ENCODE measurements around the gene PRM1. TPM values are rescaled to one million over a fixed set of nuclear protein-coding genes. Genes with fewer than 3 reads are reported as not detected.
A peak's percentile ranks its signal among the peaks of the same experiment; 100 is the strongest.

The PRM1 gene
- total and polyA plus RNA-seq, 2 of the 13 experiments (the other 11 are each of a cell fraction or from before 2014, with no cell fraction given) = not detected

DNA sequence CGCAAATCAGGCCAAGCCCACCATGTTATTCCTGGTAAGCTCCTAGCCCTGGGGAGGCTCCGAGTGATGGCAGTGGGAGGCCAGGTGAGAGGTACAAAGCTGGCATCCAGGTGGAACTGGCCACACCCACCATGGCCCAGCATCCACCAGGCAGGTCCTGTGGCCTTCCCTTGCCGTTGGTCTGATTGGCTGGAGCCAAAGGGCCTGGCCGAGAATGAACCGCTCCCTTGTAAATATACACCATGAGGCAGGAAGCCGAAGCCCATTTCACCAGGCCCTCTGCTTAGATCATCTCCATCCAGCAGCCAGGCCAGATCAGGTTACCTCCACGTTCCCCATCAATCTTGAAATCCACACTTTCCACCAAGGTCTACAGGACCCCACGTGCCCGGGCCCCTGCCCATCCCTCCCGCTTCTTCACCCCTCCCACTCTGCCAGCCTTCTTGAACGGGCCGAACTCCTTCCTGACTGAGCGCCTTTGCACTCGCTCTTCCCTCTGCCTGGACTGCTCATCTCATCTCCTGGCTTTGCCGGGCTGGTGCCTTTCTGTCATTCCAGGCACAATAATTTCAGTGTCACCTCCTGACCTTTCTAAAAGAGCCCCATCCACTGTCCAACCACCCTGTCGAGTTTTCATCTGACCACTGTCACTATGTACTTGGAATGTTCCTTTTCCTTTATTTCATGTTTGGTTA is 30.9 kb downstream of the PRM1 start (continued):
- TF ChIP-seq, protein P1, sequence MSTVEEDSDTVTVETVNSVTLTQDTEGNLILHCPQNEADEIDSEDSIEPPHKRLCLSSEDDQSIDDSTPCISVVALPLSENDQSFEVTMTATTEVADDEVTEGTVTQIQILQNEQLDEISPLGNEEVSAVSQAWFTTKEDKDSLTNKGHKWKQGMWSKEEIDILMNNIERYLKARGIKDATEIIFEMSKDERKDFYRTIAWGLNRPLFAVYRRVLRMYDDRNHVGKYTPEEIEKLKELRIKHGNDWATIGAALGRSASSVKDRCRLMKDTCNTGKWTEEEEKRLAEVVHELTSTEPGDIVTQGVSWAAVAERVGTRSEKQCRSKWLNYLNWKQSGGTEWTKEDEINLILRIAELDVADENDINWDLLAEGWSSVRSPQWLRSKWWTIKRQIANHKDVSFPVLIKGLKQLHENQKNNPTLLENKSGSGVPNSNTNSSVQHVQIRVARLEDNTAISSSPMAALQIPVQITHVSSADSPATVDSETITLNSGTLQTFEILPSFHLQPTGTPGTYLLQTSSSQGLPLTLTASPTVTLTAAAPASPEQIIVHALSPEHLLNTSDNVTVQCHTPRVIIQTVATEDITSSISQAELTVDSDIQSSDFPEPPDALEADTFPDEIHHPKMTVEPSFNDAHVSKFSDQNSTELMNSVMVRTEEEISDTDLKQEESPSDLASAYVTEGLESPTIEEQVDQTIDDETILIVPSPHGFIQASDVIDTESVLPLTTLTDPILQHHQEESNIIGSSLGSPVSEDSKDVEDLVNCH (CRISPR knock-in tag; IDR thresholded peaks at IDR 0.05) = no peak
- TF ChIP-seq ZNF431 (CRISPR knock-in tag; IDR thresholded peaks at IDR 0.05; ENCODE audit: borderline replicate concordance, low read depth) = 0 out of 2 replicates have a peak, but pooled peaks have one; percentile 33
- TF ChIP-seq ZNF782 (CRISPR knock-in tag; IDR thresholded peaks at IDR 0.05; ENCODE audit: borderline replicate concordance) = no peak
- no peak for TF ChIP-seq IRX3 (CRISPR knock-in tag; IDR thresholded peaks at IDR 0.05; ENCODE audit: borderline replicate concordance, low read depth)
- TF ChIP-seq ZNF598 (CRISPR knock-in tag; IDR thresholded peaks at IDR 0.05; ENCODE audit: borderline replicate concordance) = 0 out of 2 replicates have a peak, but pooled peaks have one; percentile 29
- 0 out of 2 replicates have a peak, but pooled peaks have one; percentile 55 for TF ChIP-seq ZNF33B (CRISPR knock-in tag; IDR thresholded peaks at IDR 0.05)
- TF ChIP-seq DMAP1 (CRISPR knock-in tag; IDR thresholded peaks at IDR 0.05) = no peak
- peak; percentile 7; the same call in 1 of the 2 replicates for TF ChIP-seq NR2F6 (IDR thresholded peaks at IDR 0.05)
- TF ChIP-seq NR2F6 (CRISPR knock-in tag; IDR thresholded peaks at IDR 0.05) = no peak
- TF ChIP-seq NR2F1 (CRISPR knock-in tag; IDR thresholded peaks at IDR 0.05) = peak in 1 of 2 experiments; percentile 15; a peak in 1 of 4 replicates
- 0 out of 2 replicates have a peak, but pooled peaks have one; percentile 15 for TF ChIP-seq MTF1 (CRISPR knock-in tag; IDR thresholded peaks at IDR 0.05)
- peak; percentile 50 for TF ChIP-seq PHF21A (CRISPR knock-in tag; IDR thresholded peaks at IDR 0.05)
- 0 out of 2 replicates have a peak, but pooled peaks have one; percentile 6 for TF ChIP-seq KDM1A (CRISPR knock-in tag; IDR thresholded peaks at IDR 0.05)
- 0 out of 2 replicates have a peak, but pooled peaks have one; percentile 25 for TF ChIP-seq ZNF616 (CRISPR knock-in tag; IDR thresholded peaks at IDR 0.05; ENCODE audit: low read depth)
- TF ChIP-seq NFIB (CRISPR knock-in tag; IDR thresholded peaks at IDR 0.05; ENCODE audit: borderline replicate concordance) = 0 out of 2 replicates have a peak, but pooled peaks have one; percentile 60
- peak; percentile 23; the same call in 1 of the 2 replicates for TF ChIP-seq ZNF501 (CRISPR knock-in tag; IDR thresholded peaks at IDR 0.05)
- no peak for TF ChIP-seq ZNF550 (CRISPR knock-in tag; IDR thresholded peaks at IDR 0.05; ENCODE audit: borderline replicate concordance)
- peak; percentile 59 for TF ChIP-seq KDM2A (CRISPR knock-in tag; IDR thresholded peaks at IDR 0.05; ENCODE audit: borderline replicate concordance, low read depth)
- TF ChIP-seq ZNF432 (CRISPR knock-in tag; IDR thresholded peaks at IDR 0.05; ENCODE audit: borderline replicate concordance) = 0 out of 2 replicates have a peak, but pooled peaks have one; percentile 39
- TF ChIP-seq PCBP1 (IDR thresholded peaks at IDR 0.05; ENCODE audit: borderline replicate concordance, low read depth, low read length) = 0 out of 2 replicates have a peak, but pooled peaks have one; percentile 4
- TF ChIP-seq, protein P2, sequence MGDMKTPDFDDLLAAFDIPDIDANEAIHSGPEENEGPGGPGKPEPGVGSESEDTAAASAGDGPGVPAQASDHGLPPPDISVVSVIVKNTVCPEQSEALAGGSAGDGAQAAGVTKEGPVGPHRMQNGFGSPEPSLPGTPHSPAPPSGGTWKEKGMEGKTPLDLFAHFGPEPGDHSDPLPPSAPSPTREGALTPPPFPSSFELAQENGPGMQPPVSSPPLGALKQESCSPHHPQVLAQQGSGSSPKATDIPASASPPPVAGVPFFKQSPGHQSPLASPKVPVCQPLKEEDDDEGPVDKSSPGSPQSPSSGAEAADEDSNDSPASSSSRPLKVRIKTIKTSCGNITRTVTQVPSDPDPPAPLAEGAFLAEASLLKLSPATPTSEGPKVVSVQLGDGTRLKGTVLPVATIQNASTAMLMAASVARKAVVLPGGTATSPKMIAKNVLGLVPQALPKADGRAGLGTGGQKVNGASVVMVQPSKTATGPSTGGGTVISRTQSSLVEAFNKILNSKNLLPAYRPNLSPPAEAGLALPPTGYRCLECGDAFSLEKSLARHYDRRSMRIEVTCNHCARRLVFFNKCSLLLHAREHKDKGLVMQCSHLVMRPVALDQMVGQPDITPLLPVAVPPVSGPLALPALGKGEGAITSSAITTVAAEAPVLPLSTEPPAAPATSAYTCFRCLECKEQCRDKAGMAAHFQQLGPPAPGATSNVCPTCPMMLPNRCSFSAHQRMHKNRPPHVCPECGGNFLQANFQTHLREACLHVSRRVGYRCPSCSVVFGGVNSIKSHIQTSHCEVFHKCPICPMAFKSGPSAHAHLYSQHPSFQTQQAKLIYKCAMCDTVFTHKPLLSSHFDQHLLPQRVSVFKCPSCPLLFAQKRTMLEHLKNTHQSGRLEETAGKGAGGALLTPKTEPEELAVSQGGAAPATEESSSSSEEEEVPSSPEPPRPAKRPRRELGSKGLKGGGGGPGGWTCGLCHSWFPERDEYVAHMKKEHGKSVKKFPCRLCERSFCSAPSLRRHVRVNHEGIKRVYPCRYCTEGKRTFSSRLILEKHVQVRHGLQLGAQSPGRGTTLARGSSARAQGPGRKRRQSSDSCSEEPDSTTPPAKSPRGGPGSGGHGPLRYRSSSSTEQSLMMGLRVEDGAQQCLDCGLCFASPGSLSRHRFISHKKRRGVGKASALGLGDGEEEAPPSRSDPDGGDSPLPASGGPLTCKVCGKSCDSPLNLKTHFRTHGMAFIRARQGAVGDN (CRISPR knock-in tag; IDR thresholded peaks at IDR 0.05) = peak; percentile 60; the same call in 1 of the 2 replicates
- TF ChIP-seq AGO1 (IDR thresholded peaks at IDR 0.05; ENCODE audit: low read depth, low read length, poor library complexity, severe bottlenecking) = peak; percentile 51
- no peak for TF ChIP-seq IKZF1 (IDR thresholded peaks at IDR 0.05)
- TF ChIP-seq ZNF274 (CRISPR knock-in tag; IDR thresholded peaks at IDR 0.05) = 0 out of 2 replicates have a peak, but pooled peaks have one; percentile 49
